Transverse colon (tissue), 3 donors: Measurements from ENCODE around the gene SLC50A1.

Experiments
- CTCF ChIP-seq, 5 experiments: fragments of 200-600 bp in 3 of 5; fragments of 450-650 bp in 2 of 5; sonication (generic) in 3 of 5; IDR thresholded peaks; 1 replicate in 2 of 5; 2 replicates in 3 of 5; pipeline ENCODE4 v1.5.1; 2016 to 2017; ENCODE audit warnings: antibody characterized with exemption in 5 of 5, inconsistent platforms in 3 of 5, mild to moderate bottlenecking in 2 of 5, moderate library complexity in 1 of 5
- EP300 ChIP-seq: sonication (generic); formaldehyde crosslinking; IDR thresholded peaks from one replicate; pipeline ENCODE4 v1.6.1; 2017; ENCODE audit warnings: antibody characterized with exemption, low read depth

DNA sequence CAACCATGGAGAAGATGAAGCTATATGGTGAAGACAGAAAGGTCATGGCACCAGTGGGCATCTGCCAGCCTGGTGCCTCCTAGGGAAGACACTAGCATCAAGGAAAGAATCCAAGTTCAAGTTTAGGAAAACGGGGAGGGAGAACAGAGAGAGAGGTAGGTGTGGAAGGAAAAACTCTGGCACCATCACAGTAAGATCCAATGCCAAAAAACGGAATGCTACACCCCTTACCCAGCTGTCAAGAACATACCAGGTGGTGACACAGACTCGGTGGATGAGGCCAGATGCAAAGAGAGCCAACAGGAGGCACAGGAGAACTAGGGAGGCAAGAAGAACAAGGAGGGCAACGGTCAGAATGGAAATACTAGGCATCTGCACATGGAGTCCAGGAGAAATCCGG is 33.9 kb downstream of the SLC50A1 start:
- TF ChIP-seq CTCF (IDR thresholded peaks at IDR 0.05) (no peak), EP300 (no peak)
